ENCODE data around the gene EEFSEC.

Gene EEFSEC

DNA sequence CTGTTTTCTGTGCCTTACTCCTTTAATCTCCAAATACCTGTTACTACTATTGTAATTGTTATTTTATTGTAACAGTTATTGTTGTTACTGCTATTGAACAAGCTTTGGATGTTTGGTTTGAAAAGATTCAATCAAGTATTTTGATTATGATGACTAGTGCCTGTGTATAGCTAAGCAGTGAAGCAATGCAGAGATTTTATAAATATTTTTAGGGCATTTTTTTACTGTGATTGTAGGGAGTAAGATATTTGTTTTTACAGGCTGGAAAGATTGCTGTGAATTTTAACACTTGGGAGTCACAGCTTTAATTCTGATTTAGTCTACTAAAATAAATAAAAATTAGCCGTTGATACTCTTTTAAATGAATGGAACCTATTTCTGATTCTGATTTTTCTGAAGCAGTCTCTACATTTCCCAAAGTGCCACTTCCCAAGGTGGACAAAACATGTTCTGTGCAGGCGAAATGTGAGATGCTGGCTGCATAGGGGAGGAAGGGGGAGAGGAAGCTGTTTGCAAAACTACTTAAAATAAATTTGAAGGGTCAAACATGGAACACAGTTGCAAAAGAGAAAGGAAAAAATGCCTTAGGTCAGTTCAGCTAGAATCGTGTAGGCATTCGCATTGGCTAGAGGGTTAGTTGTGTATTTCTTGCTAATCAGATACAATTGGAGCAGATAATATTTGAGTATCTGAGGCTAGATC, 25.7 kb downstream of the EEFSEC start:
- TF ChIP-seq, protein P1, sequence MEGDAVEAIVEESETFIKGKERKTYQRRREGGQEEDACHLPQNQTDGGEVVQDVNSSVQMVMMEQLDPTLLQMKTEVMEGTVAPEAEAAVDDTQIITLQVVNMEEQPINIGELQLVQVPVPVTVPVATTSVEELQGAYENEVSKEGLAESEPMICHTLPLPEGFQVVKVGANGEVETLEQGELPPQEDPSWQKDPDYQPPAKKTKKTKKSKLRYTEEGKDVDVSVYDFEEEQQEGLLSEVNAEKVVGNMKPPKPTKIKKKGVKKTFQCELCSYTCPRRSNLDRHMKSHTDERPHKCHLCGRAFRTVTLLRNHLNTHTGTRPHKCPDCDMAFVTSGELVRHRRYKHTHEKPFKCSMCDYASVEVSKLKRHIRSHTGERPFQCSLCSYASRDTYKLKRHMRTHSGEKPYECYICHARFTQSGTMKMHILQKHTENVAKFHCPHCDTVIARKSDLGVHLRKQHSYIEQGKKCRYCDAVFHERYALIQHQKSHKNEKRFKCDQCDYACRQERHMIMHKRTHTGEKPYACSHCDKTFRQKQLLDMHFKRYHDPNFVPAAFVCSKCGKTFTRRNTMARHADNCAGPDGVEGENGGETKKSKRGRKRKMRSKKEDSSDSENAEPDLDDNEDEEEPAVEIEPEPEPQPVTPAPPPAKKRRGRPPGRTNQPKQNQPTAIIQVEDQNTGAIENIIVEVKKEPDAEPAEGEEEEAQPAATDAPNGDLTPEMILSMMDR (IDR thresholded peaks at IDR 0.05; ENCODE audit: low read depth, low read length) = no peak
- peak overlapping the region; percentile 45 for H3K4me3 ChIP-seq (ENCODE audit: low read depth, low read length)

DNA sequence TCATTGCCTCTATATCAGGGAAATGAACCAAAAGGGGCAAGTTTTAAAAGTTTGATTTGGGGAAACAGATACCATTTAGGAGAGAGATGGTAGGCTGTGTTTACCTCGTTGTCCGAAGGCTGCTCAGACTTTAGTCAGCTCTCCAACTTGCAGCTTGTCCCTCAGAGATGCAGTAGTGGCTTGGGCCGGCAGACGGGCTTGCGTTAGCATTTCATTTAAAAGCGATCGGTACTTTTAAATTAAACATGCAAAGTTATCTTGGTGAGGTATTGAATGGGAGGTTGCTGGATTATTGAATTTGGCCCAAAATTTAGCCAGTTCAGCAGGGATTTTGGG, 26.2 kb downstream of the EEFSEC start:
- TF ChIP-seq, protein P1 (IDR thresholded peaks at IDR 0.05; ENCODE audit: low read depth, low read length) = no peak
- H3K4me3 ChIP-seq (ENCODE audit: low read depth, low read length) = peak overlapping the region; percentile 45

DNA sequence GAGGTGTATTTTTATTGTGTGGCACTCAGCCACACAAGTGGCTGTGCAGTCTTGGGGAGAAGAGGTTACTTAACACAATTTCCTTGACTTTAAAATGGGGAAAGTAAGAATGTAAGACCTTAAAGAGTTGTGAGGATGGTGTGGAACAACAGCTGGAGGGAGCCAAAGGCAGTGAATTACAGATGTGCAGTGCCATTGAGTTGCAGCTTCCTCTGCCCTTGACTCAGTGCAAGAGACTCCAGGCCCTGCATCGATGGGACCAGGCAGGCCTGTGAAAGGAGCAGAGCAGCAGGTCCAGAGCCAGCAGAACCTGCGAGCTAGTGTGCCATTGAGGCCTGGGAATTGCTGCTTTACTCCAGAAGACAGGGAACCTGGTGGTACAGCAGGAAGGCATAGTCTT, 27.2 kb downstream of the EEFSEC start:
- no peak overlapping the region for H3K4me3 ChIP-seq (ENCODE audit: low read depth, low read length)
- TF ChIP-seq, protein P1 (IDR thresholded peaks at IDR 0.05; ENCODE audit: low read depth, low read length) = no peak

DNA sequence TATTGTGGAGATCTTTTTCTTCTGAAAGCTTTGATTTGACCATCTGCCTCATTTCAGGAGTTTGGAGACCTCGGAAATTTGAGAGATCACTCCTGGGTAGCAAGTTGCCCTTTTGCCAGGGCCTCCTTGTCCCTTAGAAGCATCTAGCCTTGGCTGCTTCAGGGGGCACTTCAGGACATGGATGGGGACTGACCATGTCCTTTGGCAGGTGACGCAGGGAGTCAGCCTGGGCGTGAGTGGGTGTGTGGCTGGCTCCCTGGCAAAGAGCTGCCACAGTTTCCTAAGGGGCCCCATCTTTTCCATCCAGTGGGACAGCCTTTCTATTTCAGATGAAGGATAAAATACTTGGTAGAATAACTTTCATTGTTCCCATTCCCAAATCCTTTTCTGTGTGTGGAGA, 27.6 kb downstream of the EEFSEC start:
- TF ChIP-seq, protein P1 (IDR thresholded peaks at IDR 0.05; ENCODE audit: low read depth, low read length) = no peak
- no peak overlapping the region for H3K4me3 ChIP-seq (ENCODE audit: low read depth, low read length)

DNA sequence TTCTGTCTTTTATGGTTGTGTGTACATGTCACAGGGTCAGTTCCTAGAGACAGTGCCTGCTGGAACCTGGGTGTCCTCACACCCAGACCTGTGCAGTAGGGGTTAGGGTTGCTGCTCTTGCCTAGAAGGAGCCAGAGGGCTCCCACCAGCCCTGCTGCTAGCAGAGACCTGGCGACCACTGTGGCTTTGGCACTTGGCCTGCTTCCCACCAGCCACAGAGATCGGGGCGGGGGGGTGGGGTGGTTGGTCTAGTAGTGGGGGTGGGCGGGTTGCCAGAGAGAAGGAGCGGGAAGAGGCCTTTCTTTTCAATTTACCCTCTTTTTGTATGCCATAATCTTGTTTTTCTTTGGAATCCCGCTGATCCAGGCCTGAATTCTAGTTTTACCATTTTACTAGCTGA, 29.4 kb downstream of the EEFSEC start:
- H3K4me3 ChIP-seq (ENCODE audit: low read depth, low read length) = no peak overlapping the region
- TF ChIP-seq, protein P1 (IDR thresholded peaks at IDR 0.05; ENCODE audit: low read depth, low read length) = no peak

DNA sequence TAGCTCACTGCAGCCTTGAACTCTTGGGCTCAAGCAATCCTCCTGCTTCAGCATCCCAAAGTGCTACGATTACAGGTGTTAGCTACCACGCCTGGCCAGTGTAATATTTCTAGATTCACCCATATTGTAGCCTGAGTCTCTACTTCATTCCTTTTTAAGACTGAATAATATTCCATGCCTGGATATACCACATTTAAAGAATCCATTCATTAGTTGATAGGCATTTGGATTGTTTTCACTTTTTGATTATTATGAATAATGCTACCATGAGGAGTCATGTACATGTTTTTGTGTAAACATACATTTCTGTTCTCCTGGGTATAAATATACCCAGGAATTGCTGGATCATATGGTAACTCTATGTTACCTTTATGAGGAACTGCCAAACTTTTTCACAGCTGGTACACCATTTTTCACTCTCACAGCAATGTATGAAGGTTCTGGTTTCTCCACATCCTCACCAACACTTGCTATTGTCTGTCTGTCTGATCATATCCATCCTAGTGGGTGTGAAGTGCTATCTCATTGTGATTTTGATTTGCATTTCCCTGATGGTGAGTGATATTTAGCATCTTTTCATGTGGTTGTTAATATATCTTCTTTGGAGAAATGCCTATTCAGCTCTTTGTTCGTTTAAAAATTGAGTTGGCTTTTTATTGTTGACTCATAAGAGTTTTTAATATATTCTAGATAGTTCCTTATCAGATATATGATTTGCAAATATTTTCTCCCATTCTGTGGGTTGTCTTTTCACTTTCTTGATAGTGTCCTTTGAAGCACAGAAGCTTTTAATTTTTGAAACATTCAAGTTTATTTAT, 32.6 kb downstream of the EEFSEC start:
- H3K4me3 ChIP-seq (ENCODE audit: low read depth, low read length) = no peak overlapping the region
- TF ChIP-seq, protein P1 (IDR thresholded peaks at IDR 0.05; ENCODE audit: low read depth, low read length) = no peak

DNA sequence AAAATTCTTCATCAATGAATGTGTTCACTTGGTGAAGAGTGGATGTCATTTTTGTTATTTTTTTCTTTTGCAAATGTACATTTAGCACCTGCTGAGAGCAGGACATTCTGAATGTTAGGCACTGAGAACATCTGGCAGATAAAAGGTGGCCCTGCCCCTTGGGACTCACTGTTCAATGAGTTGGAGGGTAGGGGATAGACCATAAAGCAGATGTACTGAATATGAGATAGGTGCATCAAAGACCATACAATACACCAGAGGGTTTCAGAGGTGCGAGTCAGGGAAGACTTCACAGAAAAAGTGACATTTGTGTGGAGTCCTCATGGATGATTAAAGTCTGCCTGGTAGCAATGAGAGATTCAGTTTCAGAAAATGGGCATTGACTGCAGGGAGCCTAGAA, 34.2 kb downstream of the EEFSEC start:
- H3K4me3 ChIP-seq (ENCODE audit: low read depth, low read length) = no peak overlapping the region
- TF ChIP-seq, protein P1 (IDR thresholded peaks at IDR 0.05; ENCODE audit: low read depth, low read length) = no peak

Data from WI38 (cell line).